T-helper 1 cell (primary cell): Measurements from ENCODE around the gene CHL1.

ENCODE experiments used
- DNase-seq, 5 donors: peaks; one replicate each; pipeline ENCODE4 v3.0.0-alpha.2; 2012 to 2020
- total RNA-seq, 4 donors: gene quantifications; one replicate each; lab custom pipeline; 2026; lab: John Stamatoyannopoulos, UW

Gene CHL1
- 0 reads per million in 4 donors for total RNA-seq

- no peak for DNase-seq
These were observed at the start of gene CHL1 for GRCh38 chr3:196311-197148. CHL1 (plus strand) TSS chr3:196763; CDS start chr3:319777, 123,014 bp downstream.

GRCh38 chr3:151614-152189, 44.9 kb upstream of the CHL1 start:
- DNase-seq, result no peak

GRCh38 chr3:159974-160373, 36.6 kb upstream of the CHL1 start:
- DNase-seq, result no peak

- DNase-seq, result no peak
These were observed 30.5 kb upstream of the CHL1 start for GRCh38 chr3:166071-166470.

- no peak for DNase-seq
These were observed 29.8 kb upstream of the CHL1 start for GRCh38 chr3:166799-167198.

GRCh38 chr3:173886-174285, 22.7 kb upstream of the CHL1 start:
- DNase-seq, result no peak

- DNase-seq, result no peak
These were observed 11.6 kb upstream of the CHL1 start for GRCh38 chr3:184976-185375.

GRCh38 chr3:192215-192929, 4.2 kb upstream of the CHL1 start:
- DNase-seq, result no peak

- no peak for DNase-seq
These were observed 2.6 kb upstream of the CHL1 start for GRCh38 chr3:194001-194400.

GRCh38 chr3:194421-194820, 2.1 kb upstream of the CHL1 start:
- no peak for DNase-seq

GRCh38 chr3:195666-196065, 897 bp upstream of the CHL1 start:
- DNase-seq, result no peak

GRCh38 chr3:197149-197827, 725 bp downstream of the CHL1 start:
- DNase-seq, result peak in 1 of 5 donors; percentile 11

GRCh38 chr3:197828-198491, 1.4 kb downstream of the CHL1 start:
- DNase-seq, result no peak

GRCh38 chr3:199835-200234, 3.3 kb downstream of the CHL1 start:
- DNase-seq, result no peak

GRCh38 chr3:200758-201325, 4.3 kb downstream of the CHL1 start:
- DNase-seq, result no peak

- DNase-seq, result no peak
These were observed 7.5 kb downstream of the CHL1 start for GRCh38 chr3:204102-204501.

GRCh38 chr3:207973-208372, 11.4 kb downstream of the CHL1 start:
- no peak for DNase-seq

- no peak for DNase-seq
These were observed 14.1 kb downstream of the CHL1 start for GRCh38 chr3:210669-211068.

- DNase-seq, result no peak
These were observed 15.9 kb downstream of the CHL1 start for GRCh38 chr3:212432-212831.

- no peak for DNase-seq
These were observed 20.7 kb downstream of the CHL1 start for GRCh38 chr3:217099-217813.

- no peak for DNase-seq
These were observed 21.4 kb downstream of the CHL1 start for GRCh38 chr3:217948-218347.
